CD4-positive, alpha-beta T cell treated with Interferon gamma for 1 hour (primary cell): ENCODE measurements around the gene FAM227B.
"Not testable (repeated sequence)": the region's sequence is repeated elsewhere in the genome, so short reads cannot be mapped to it uniquely, and the experiment has no call there.

Experiments
- DNase-seq: peaks from one replicate; pipeline ENCODE4 v3.0.0-alpha.2; 2020

Gene FAM227B

GRCh38 chr15:49428409-49429095 is 192.1 kb downstream of the FAM227B start:
- DNase-seq: no peak

GRCh38 chr15:49427372-49427771 is 193.2 kb downstream of the FAM227B start:
- no peak for DNase-seq

GRCh38 chr15:49424954-49425353 is 195.7 kb downstream of the FAM227B start:
- no peak for DNase-seq

GRCh38 chr15:49423901-49424550 is 196.6 kb downstream of the FAM227B start:
- DNase-seq: no peak

GRCh38 chr15:49423021-49423420 is 197.6 kb downstream of the FAM227B start, which contains the start of gene FGF7:
Gene FGF7, plus strand, starts transcription at chr15:49423242. Its CDS starts 1,056 bp downstream, at chr15:49424298.
- DNase-seq: no peak

GRCh38 chr15:49421991-49422390 is 198.6 kb downstream of the FAM227B start:
- peak; percentile 20 for DNase-seq

- no peak for DNase-seq
Observed at GRCh38 chr15:49418811-49419210, 201.8 kb downstream of the FAM227B start.

- DNase-seq: no peak
Observed at GRCh38 chr15:49415638-49416037, 205.0 kb downstream of the FAM227B start.

GRCh38 chr15:49415149-49415548 is 205.5 kb downstream of the FAM227B start:
- DNase-seq: no peak

- no peak for DNase-seq
Observed at GRCh38 chr15:49412797-49413196, 207.8 kb downstream of the FAM227B start.

- no peak for DNase-seq
Observed at GRCh38 chr15:49410641-49411040, 210.0 kb downstream of the FAM227B start.

GRCh38 chr15:49406352-49407118 is 214.1 kb downstream of the FAM227B start:
- no peak for DNase-seq

GRCh38 chr15:49402515-49403296 is 217.9 kb downstream of the FAM227B start:
- not testable (repeated sequence) for DNase-seq

GRCh38 chr15:49387471-49387870 is 233.1 kb downstream of the FAM227B start:
- DNase-seq: no peak

GRCh38 chr15:49383266-49383665 is 237.4 kb downstream of the FAM227B start:
- DNase-seq: no peak

GRCh38 chr15:49382394-49382793 is 238.2 kb downstream of the FAM227B start:
- DNase-seq: no peak

GRCh38 chr15:49380912-49381311 is 239.7 kb downstream of the FAM227B start:
- DNase-seq: no peak

GRCh38 chr15:49379996-49380395 is 240.6 kb downstream of the FAM227B start:
- no peak for DNase-seq

- no peak for DNase-seq
Observed at GRCh38 chr15:49372366-49372765, 248.3 kb downstream of the FAM227B start.

- no peak for DNase-seq
Observed at GRCh38 chr15:49370782-49371181, 249.8 kb downstream of the FAM227B start.

GRCh38 chr15:49366496-49366895 is 254.1 kb downstream of the FAM227B start:
- DNase-seq: no peak

- no peak for DNase-seq
Observed at GRCh38 chr15:49361370-49361769, 259.2 kb downstream of the FAM227B start.

GRCh38 chr15:49354439-49354838 is 266.2 kb downstream of the FAM227B start:
- not testable (repeated sequence) for DNase-seq
